HCT116 (cell line): ENCODE data around the gene SLC6A3. TPM values are rescaled to one million over a fixed set of nuclear protein-coding genes. Genes with fewer than 3 reads are reported as not detected.

Experiments
- ATAC-seq: fragments of 200-7000 bp; cut with Tn5 transposase; 2 replicates; pipeline ENCODE4 v1.9.1; 2020; ENCODE audit warnings: mild to moderate bottlenecking, moderate library complexity
- BruUV-seq: library from RNA; stranded (reverse); fragments of 400-500 nt; replicated peaks from 2 replicates; lab custom pipeline; 2021; lab: Mats Ljungman, UMichigan
- CTCF ChIA-PET: fragments of 300-600 bp; sonication (Branson Sonifier 250); formaldehyde crosslinking; loops from one replicate; lab custom pipeline; 2021; ENCODE audit warnings: antibody characterized with exemption; lab: Charles Lee
- POLR2A ChIA-PET: fragments of 300-600, 350-600 bp; sonication (Branson Sonifier 250); formaldehyde crosslinking; loops from one replicate; lab custom pipeline; 2021; ENCODE audit warnings: antibody characterized with exemption; lab: Charles Lee
- RAD21 ChIA-PET, 2 experiments: fragments of 300-600 bp; sonication (Branson Sonifier 250); formaldehyde crosslinking; loops; one replicate each; lab custom pipeline; 2023; ENCODE audit warnings: low total read pairs in 2 of 2; ENCODE audit not compliant: uncharacterized antibody in 2 of 2, unreplicated experiment in 2 of 2, low non-redundant PET in 1 of 2; lab: Charles Lee
- DNase-seq: peaks from one replicate; pipeline ENCODE4 v3.0.0-alpha.2; 2010; ENCODE audit warnings: low read depth, low spot score
- H2AFZ ChIP-seq: fragments of 200-600 bp; shearing (Covaris generic), sonication (generic); 2 replicates; pipeline ENCODE4 v1.6.1; 2017; ENCODE audit warnings: low read depth, mixed run types, mixed read lengths, antibody characterized with exemption, low read length; ENCODE audit not compliant: poor library complexity, severe bottlenecking
- H3K27ac ChIP-seq: 2 replicates; pipeline ENCODE4 v1.5.1; 2012; ENCODE audit warnings: low read depth, low read length
- H3K27me3 ChIP-seq: fragments of 200-600 bp; sonication (generic); 2 replicates; pipeline ENCODE4 v1.6.1; 2016; ENCODE audit warnings: mixed run types, low read length, mixed read lengths; ENCODE audit not compliant: insufficient read depth
- H3K36me3 ChIP-seq, 2 experiments: fragments of 200-500 bp in 1 of 2; fragments of 200-600 bp in 1 of 2; sonication (Bioruptor generic) in 1 of 2; sonication (generic) in 1 of 2; 2 replicates each; pipeline versions ENCODE4 v1.5.1 to v1.6.1; 2014 to 2016; ENCODE audit warnings: low read length in 2 of 2, inconsistent platforms in 1 of 2, mixed read lengths in 1 of 2, mixed run types in 1 of 2; ENCODE audit not compliant: insufficient read depth in 2 of 2, control insufficient read depth in 1 of 2
- H3K4me1 ChIP-seq, 2 experiments: fragments of 200-600 bp in 1 of 2; sonication (generic) in 1 of 2; 2 replicates each; pipeline versions ENCODE4 v1.5.1 to v1.6.1; 2012 to 2017; ENCODE audit warnings: low read length in 2 of 2, inconsistent platforms in 1 of 2, mild to moderate bottlenecking in 1 of 2, mixed read lengths in 1 of 2, mixed run types in 1 of 2, moderate library complexity in 1 of 2; ENCODE audit not compliant: insufficient read depth in 2 of 2, control insufficient read depth in 1 of 2
- H3K4me2 ChIP-seq: fragments of 200-600 bp; sonication (generic); 2 replicates; pipeline ENCODE4 v1.6.1; 2017; ENCODE audit warnings: mixed run types, low read length, mixed read lengths
- H3K4me3 ChIP-seq, 2 experiments: fragments of 200-600 bp in 1 of 2; sonication (generic) in 1 of 2; replicated peaks in 1 of 2; 2 replicates each; pipeline ENCODE4 v1.5.1; 2011 to 2016; ENCODE audit warnings: low read length in 2 of 2, control low read depth in 1 of 2, low read depth in 1 of 2, mild to moderate bottlenecking in 1 of 2, mixed read lengths in 1 of 2, mixed run types in 1 of 2
- H3K79me2 ChIP-seq: fragments of 200-600 bp; sonication (generic); 2 replicates; pipeline ENCODE4 v1.6.1; 2017; ENCODE audit warnings: mild to moderate bottlenecking, mixed run types, low read length, moderate library complexity, mixed read lengths; ENCODE audit not compliant: insufficient read depth
- H3K9ac ChIP-seq: fragments of 200-600 bp; sonication (generic); 2 replicates; pipeline ENCODE4 v1.6.1; 2016; ENCODE audit warnings: low read length, mixed read lengths
- H3K9me2 ChIP-seq: fragments of 200-600 bp; sonication (generic), shearing (Covaris generic); 2 replicates; pipeline ENCODE4 v1.6.1; 2017; ENCODE audit warnings: mixed run types, mild to moderate bottlenecking, moderate library complexity; ENCODE audit not compliant: insufficient read depth
- H3K9me3 ChIP-seq, 2 experiments: fragments of 200-500 bp in 1 of 2; fragments of 200-600 bp in 1 of 2; sonication (Bioruptor generic) in 1 of 2; sonication (generic) in 1 of 2; 2 replicates each; pipeline ENCODE4 v1.6.1; 2014 to 2017; ENCODE audit warnings: low read length in 2 of 2, mixed read lengths in 2 of 2, inconsistent platforms in 1 of 2, low read depth in 1 of 2, mild to moderate bottlenecking in 1 of 2, mixed run types in 1 of 2, moderate library complexity in 1 of 2; ENCODE audit not compliant: control insufficient read depth in 1 of 2, insufficient read depth in 1 of 2
- H4K20me1 ChIP-seq: fragments of 200-600 bp; sonication (generic), shearing (Covaris generic); 2 replicates; pipeline ENCODE4 v1.6.1; 2017; ENCODE audit warnings: mixed run types, mild to moderate bottlenecking, moderate library complexity; ENCODE audit not compliant: insufficient read depth
- CEBPB ChIP-seq: IDR thresholded peaks from 2 replicates; pipeline ENCODE4 v1.6.1; 2012; ENCODE audit warnings: low read depth
- EZH2 ChIP-seq: fragments of 200-600 bp; sonication (generic); IDR thresholded peaks from 2 replicates; pipeline ENCODE4 v1.6.1; 2017; ENCODE audit warnings: antibody characterized with exemption, mixed run types
- EZH2phosphoT487 ChIP-seq: fragments of 200-600 bp; IDR thresholded peaks from 2 replicates; pipeline ENCODE4 v1.6.1; 2018; ENCODE audit warnings: antibody characterized with exemption, borderline replicate concordance
- FOSL1 ChIP-seq: IDR thresholded peaks from 2 replicates; pipeline ENCODE4 v1.6.1; 2012; ENCODE audit warnings: low read depth
- JUND ChIP-seq: IDR thresholded peaks from 2 replicates; pipeline ENCODE4 v1.6.1; 2012
- POLR2AphosphoS5 ChIP-seq: IDR thresholded peaks from 2 replicates; pipeline ENCODE4 v1.6.1; 2011; ENCODE audit warnings: mild to moderate bottlenecking, low read depth, low read length, moderate library complexity
- RAD21 ChIP-seq: IDR thresholded peaks from 2 replicates; pipeline ENCODE4 v1.6.1; 2012; ENCODE audit warnings: low read depth, mild to moderate bottlenecking
- REST ChIP-seq: IDR thresholded peaks from 2 replicates; pipeline ENCODE4 v1.6.1; 2012; ENCODE audit warnings: low read depth
- SIN3A ChIP-seq: IDR thresholded peaks from 2 replicates; pipeline ENCODE4 v1.6.1; 2012; ENCODE audit warnings: low read depth
- SP1 ChIP-seq: IDR thresholded peaks from 2 replicates; pipeline ENCODE4 v1.6.1; 2012; ENCODE audit warnings: low read depth
- SRF ChIP-seq: IDR thresholded peaks from 2 replicates; pipeline ENCODE4 v1.6.1; 2012; ENCODE audit warnings: low read depth
- TCF7L2 ChIP-seq: IDR thresholded peaks from 2 replicates; pipeline ENCODE4 v1.7.0; 2011; ENCODE audit warnings: borderline replicate concordance, inconsistent platforms; ENCODE audit not compliant: insufficient read depth, insufficient read length; ENCODE audit errors: extremely low read depth
- YY1 ChIP-seq: IDR thresholded peaks from 2 replicates; pipeline ENCODE4 v1.6.1; 2011; ENCODE audit warnings: low read length, low read depth, moderate library complexity, mild to moderate bottlenecking; ENCODE audit not compliant: insufficient replicate concordance; ENCODE audit errors: extremely low read depth
- ZBTB33 ChIP-seq: IDR thresholded peaks from 2 replicates; pipeline ENCODE4 v1.6.1; 2011; ENCODE audit warnings: mild to moderate bottlenecking, low read length, moderate library complexity; ENCODE audit not compliant: insufficient replicate concordance; ENCODE audit errors: extremely low read depth
- ZFX ChIP-seq: fragments of 450-650 bp; IDR thresholded peaks from 2 replicates; pipeline ENCODE4 v1.6.1; 2017
- intact Hi-C: fragments of 100-400 bp; cut with micrococcal nuclease; formaldehyde crosslinking; loops from 2 replicates; pipeline ENCODE4 v1.10.0; 2022
- total RNA-seq: library from RNA; stranded (reverse); gene quantifications from one replicate; pipeline ENCODE4 v1.2.1, GENCODE V29; 2021; ENCODE audit not compliant: unreplicated experiment
- TF ChIP-seq, protein P1 (sequence below): IDR thresholded peaks from 2 replicates; pipeline ENCODE4 v1.6.1; 2012
- TF ChIP-seq, protein P2 (sequence below), 3 experiments: fragments of 200-600 bp in 1 of 3; sonication (generic) in 1 of 3; IDR thresholded peaks in 2 of 3; conservative IDR thresholded peaks in 1 of 3; 2 replicates each; pipeline ENCODE4 v1.5.1; 2012 to 2017; ENCODE audit warnings: low read depth in 2 of 3, low read length in 2 of 3, antibody characterized with exemption in 1 of 3, borderline replicate concordance in 1 of 3, control low read depth in 1 of 3, mild to moderate bottlenecking in 1 of 3, mixed read lengths in 1 of 3, mixed run types in 1 of 3, moderate library complexity in 1 of 3; ENCODE audit not compliant: insufficient read depth in 1 of 3

The SLC6A3 gene
- total RNA-seq, 1 experiment from 2014 or later = not detected

DNA sequence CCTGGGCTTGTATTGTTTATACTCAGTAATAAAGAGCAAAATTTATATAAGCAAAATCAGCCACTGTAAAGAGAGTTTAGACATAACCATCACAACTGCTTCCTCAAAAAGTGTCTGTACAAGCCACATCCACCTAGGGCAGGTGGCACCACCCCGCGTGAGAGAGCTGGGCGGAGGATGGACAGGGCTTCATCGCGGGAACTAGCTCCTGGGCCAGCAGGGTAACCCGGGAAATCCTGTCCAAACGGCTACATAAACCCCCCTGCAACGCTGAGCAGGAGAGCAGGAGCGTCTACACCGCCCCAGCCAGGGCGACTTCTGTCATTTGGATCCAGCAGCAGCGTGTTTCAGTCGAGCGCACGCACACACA, 1.3 kb downstream of the SLC6A3 start:
- Histone ChIP-seq H3K4me3 (no peak overlapping the region), H3K27ac (no peak overlapping the region), H4K20me1 (no peaks in the 10 kb centered on the region), H3K4me1 (no peaks in the 10 kb centered on the region), H3K9ac (no peak overlapping the region), H3K27me3 (no peaks in the 10 kb centered on the region), H3K4me2 (no peak overlapping the region)
- intact Hi-C loops = no loop called here
- ChIA-PET POLR2A (no interaction called here), CTCF (no interaction called here)
- no peak for ATAC-seq
- TF ChIP-seq REST = no peak
- TF ChIP-seq FOSL1 = no peak
- TF ChIP-seq ZFX = no peak
- no peak for TF ChIP-seq TCF7L2
- TF ChIP-seq SIN3A = no peak
- TF ChIP-seq CEBPB = no peak
- TF ChIP-seq ZBTB33 = no peak
- TF ChIP-seq, protein P1, sequence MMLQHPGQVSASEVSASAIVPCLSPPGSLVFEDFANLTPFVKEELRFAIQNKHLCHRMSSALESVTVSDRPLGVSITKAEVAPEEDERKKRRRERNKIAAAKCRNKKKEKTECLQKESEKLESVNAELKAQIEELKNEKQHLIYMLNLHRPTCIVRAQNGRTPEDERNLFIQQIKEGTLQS = no peak
- no peak for TF ChIP-seq EZH2phosphoT487
- TF ChIP-seq SRF = no peak
- no peak for TF ChIP-seq YY1
- TF ChIP-seq EZH2 = no peak
- TF ChIP-seq SP1 = no peak
- TF ChIP-seq, protein P2, sequence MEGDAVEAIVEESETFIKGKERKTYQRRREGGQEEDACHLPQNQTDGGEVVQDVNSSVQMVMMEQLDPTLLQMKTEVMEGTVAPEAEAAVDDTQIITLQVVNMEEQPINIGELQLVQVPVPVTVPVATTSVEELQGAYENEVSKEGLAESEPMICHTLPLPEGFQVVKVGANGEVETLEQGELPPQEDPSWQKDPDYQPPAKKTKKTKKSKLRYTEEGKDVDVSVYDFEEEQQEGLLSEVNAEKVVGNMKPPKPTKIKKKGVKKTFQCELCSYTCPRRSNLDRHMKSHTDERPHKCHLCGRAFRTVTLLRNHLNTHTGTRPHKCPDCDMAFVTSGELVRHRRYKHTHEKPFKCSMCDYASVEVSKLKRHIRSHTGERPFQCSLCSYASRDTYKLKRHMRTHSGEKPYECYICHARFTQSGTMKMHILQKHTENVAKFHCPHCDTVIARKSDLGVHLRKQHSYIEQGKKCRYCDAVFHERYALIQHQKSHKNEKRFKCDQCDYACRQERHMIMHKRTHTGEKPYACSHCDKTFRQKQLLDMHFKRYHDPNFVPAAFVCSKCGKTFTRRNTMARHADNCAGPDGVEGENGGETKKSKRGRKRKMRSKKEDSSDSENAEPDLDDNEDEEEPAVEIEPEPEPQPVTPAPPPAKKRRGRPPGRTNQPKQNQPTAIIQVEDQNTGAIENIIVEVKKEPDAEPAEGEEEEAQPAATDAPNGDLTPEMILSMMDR (IDR thresholded peaks at IDR 0.05 in 2 of 3, conservative IDR thresholded peaks at IDR 0.05 in 1 of 3; ENCODE audit: borderline replicate concordance in 1 of 3, insufficient read depth in 1 of 3, low read depth in 2 of 3, low read length in 2 of 3) = no peak
- TF ChIP-seq JUND = no peak
- no peak for TF ChIP-seq POLR2AphosphoS5
- no peak for TF ChIP-seq RAD21
- TF ChIP-seq, all 23 proteins: peak for 0
- no peaks in the 10 kb centered on the region for H3K9me2 ChIP-seq
- no TSS peak for BruUV-seq
- H3K79me2 ChIP-seq = no peaks in the 10 kb centered on the region
- RAD21 ChIA-PET = no interaction called here
- no peak overlapping the region for H2AFZ ChIP-seq
- H3K36me3 ChIP-seq = no peaks in the 10 kb centered on the region
- DNase-seq = no peak
- H3K9me3 ChIP-seq = no peaks in the 10 kb centered on the region
